BE2C (cell line): ENCODE results near the gene AFTPH.

ENCODE experiments used
- DNase-seq: peaks from one replicate; pipeline ENCODE4 v3.0.0-alpha.2; 2020
- H3K27me3 ChIP-seq: fragments of 250-450 bp; sonication (Bioruptor Pico); 2 replicates; pipeline ENCODE4 v1.5.1; 2020; ENCODE audit warnings: mild to moderate bottlenecking
- H3K36me3 ChIP-seq: fragments of 250-450 bp; sonication (Bioruptor Pico); 2 replicates; pipeline ENCODE4 v1.5.1; 2020; ENCODE audit warnings: mild to moderate bottlenecking
- H3K4me1 ChIP-seq: fragments of 250-450 bp; sonication (Bioruptor Pico); 2 replicates; pipeline ENCODE4 v1.5.1; 2020
- H3K4me3 ChIP-seq: 2 replicates; pipeline ENCODE4 v1.5.1; 2011; ENCODE audit warnings: low read depth, low read length
- H3K9me3 ChIP-seq: fragments of 250-450 bp; sonication (Bioruptor Pico); 2 replicates; pipeline ENCODE4 v1.5.1; 2020
- CTCF ChIP-seq: IDR thresholded peaks from 2 replicates; pipeline ENCODE4 v1.5.1; 2012; ENCODE audit warnings: mild to moderate bottlenecking, low read depth, low read length

The AFTPH gene

DNA sequence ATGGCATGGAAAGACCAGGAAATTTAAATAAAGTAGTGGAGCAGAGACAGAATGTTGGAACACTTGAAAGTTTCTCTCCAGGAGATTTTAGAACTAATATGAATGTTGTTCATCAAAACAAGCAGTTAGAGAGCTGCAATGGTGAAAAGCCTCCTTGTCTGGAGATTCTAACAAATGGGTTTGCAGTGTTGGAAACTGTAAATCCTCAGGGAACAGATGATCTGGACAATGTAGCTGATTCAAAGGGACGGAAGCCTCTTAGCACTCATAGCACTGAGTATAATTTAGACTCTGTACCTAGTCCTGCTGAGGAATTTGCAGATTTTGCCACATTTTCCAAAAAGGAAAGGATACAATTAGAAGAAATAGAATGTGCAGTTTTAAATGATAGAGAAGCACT lies 27.7 kb downstream of the AFTPH start:
- H3K4me1 ChIP-seq, result no peaks in the 10 kb centered on the region
- no peak for TF ChIP-seq CTCF

GRCh38 chr2:64554117-64554516 lies 30.0 kb downstream of the AFTPH start:
- no peak for DNase-seq
- Histone ChIP-seq H3K4me3 (no peak overlapping the region), H3K27me3 (no peaks in the 10 kb centered on the region), H3K9me3 (no peaks in the 10 kb centered on the region), H3K36me3 (no peaks in the 10 kb centered on the region), H3K4me1 (no peaks in the 10 kb centered on the region)
- no peak for TF ChIP-seq CTCF

More for the DNA sequence above, 27.7 kb downstream of the AFTPH start:
- H3K36me3 ChIP-seq, result no peaks in the 10 kb centered on the region
- no peaks in the 10 kb centered on the region for H3K9me3 ChIP-seq
- no peaks in the 10 kb centered on the region for H3K27me3 ChIP-seq
- no peak overlapping the region for H3K4me3 ChIP-seq
- DNase-seq, result no peak

DNA sequence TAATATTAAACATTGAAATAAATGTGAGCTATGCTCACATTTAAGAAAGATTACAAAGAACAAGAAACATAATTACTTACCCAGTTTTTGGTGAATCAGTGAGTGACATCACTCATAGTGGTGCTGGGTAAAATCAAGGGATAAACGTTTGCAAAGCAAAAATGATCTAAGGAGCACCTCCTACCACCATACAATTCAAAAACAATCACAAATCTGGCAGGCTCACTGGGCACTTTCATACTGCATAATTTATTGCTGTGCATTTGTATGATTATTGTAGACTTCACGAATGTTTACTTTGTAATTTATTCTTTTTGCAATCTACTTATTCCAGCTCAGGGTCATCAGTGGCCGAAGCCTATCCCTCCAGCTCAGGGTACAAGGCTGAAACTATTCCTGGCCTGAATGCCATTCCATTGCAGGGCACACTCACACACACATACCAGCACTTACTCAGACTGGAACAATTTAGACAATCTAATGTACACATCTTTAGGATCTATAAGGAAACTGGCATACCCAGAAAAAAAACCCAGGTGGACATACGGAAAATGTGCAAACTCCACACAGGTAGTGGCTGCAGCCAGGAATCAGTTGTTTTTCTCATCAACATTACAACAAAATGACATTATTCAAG lies 34.4 kb downstream of the AFTPH start:
- Histone ChIP-seq H3K27me3 (no peaks in the 10 kb centered on the region), H3K4me3 (no peak overlapping the region), H3K9me3 (no peaks in the 10 kb centered on the region), H3K4me1 (no peaks in the 10 kb centered on the region), H3K36me3 (no peaks in the 10 kb centered on the region)
- no peak for DNase-seq
- TF ChIP-seq CTCF, result no peak

- H3K27me3 ChIP-seq, result no peaks in the 10 kb centered on the region
- H3K4me1 ChIP-seq, result peaks cover 4% of the 10 kb centered on the region
- TF ChIP-seq CTCF, result no peak; the same call in 1 of the 2 replicates
- no peaks in the 10 kb centered on the region for H3K36me3 ChIP-seq
- no peaks in the 10 kb centered on the region for H3K9me3 ChIP-seq
- DNase-seq, result no peak
- no peak overlapping the region for H3K4me3 ChIP-seq
Measured at GRCh38 chr2:64562148-64562784, 38.1 kb downstream of the AFTPH start.

DNA sequence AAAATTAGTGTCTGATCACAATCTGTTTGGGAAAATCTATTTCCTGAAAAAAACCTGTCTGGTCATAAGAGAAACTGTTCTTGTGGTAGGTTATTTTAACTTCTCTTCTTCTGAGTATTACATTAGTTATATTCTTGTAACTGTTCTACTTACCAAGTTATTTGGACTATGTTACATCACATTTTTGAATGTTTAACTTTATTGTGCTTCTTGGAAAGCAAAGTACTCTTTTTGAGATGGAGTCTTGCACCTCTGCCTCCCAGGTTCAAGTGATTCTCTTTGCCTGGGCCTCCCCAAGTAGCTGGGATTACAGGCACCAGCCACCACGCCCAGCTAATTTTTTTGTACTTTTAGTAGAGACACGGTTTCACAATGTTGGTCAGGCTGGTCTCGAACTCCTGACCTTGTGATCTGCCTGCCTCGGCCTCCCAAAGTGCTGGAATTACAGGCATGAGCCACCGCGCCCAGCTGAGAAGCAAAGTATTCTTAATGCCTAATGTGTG lies 39.4 kb downstream of the AFTPH start:
- H3K4me3 ChIP-seq, result no peak overlapping the region
- no peak for TF ChIP-seq CTCF
- peaks cover 4% of the 10 kb centered on the region for H3K4me1 ChIP-seq
- no peaks in the 10 kb centered on the region for H3K36me3 ChIP-seq
- DNase-seq, result no peak
- no peaks in the 10 kb centered on the region for H3K9me3 ChIP-seq
- H3K27me3 ChIP-seq, result no peaks in the 10 kb centered on the region

- no peak for DNase-seq
- H3K27me3 ChIP-seq, result no peaks in the 10 kb centered on the region
- H3K9me3 ChIP-seq, result no peaks in the 10 kb centered on the region
- no peaks in the 10 kb centered on the region for H3K36me3 ChIP-seq
- no peak for TF ChIP-seq CTCF
- peaks cover 4% of the 10 kb centered on the region for H3K4me1 ChIP-seq
- no peak overlapping the region for H3K4me3 ChIP-seq
Measured at GRCh38 chr2:64565949-64566710, 42.0 kb downstream of the AFTPH start.
